ENCODE results near the gene RMRP.
A peak's percentile ranks its signal among the peaks of the same experiment; 100 is the strongest.

RMRP gene

DNA sequence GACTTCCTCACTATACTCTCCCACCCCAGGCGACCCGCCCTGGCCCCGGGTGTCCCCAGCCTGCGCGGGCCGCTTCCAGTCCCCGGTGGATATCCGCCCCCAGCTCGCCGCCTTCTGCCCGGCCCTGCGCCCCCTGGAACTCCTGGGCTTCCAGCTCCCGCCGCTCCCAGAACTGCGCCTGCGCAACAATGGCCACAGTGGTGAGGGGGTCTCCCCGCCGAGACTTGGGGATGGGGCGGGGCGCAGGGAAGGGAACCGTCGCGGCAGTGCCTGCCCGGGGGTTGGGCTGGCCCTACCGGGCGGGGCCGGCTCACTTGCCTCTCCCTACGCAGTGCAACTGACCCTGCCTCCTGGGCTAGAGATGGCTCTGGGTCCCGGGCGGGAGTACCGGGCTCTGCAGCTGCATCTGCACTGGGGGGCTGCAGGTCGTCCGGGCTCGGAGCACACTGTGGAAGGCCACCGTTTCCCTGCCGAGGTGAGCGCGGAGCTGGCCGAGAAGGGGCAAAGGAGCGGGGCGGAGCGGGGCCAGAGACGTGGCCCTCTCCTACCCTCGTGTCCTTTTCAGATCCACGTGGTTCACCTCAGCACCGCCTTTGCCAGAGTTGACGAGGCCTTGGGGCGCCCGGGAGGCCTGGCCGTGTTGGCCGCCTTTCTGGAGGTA lies 18.0 kb upstream of the RMRP start:
- no peaks in the 10 kb centered on the region for H3K36me3 ChIP-seq (ENCODE audit: control insufficient read depth in 1 of 2, insufficient read depth in 2 of 2, low read length in 2 of 2)
- H3K27ac ChIP-seq (ENCODE audit: low read length) = no peak overlapping the region
- peak overlapping the region; percentile 17 to 68 for H3K4me3 ChIP-seq (ENCODE audit: low read depth in 1 of 2, low read length in 2 of 2)
- peaks cover 4% of the 10 kb centered on the region for H3K27me3 ChIP-seq (ENCODE audit: low read depth, low read length)
- H3K9me3 ChIP-seq (ENCODE audit: control insufficient read depth in 1 of 2, low read length in 2 of 2) = no peaks in the 10 kb centered on the region
- peaks cover 0 to 15% of the 10 kb centered on the region in 2 donors for H3K4me1 ChIP-seq (ENCODE audit: control insufficient read depth in 1 of 2, insufficient read depth in 2 of 2, low read length in 2 of 2)

GRCh38 chr9:35675204-35675603 lies 17.4 kb upstream of the RMRP start:
- Histone ChIP-seq H3K36me3 (ENCODE audit: control insufficient read depth in 1 of 2, insufficient read depth in 2 of 2, low read length in 2 of 2) (no peaks in the 10 kb centered on the region), H3K27me3 (ENCODE audit: low read depth, low read length) (peaks cover 4% of the 10 kb centered on the region), H3K9me3 (ENCODE audit: control insufficient read depth in 1 of 2, low read length in 2 of 2) (no peaks in the 10 kb centered on the region), H3K4me1 (ENCODE audit: control insufficient read depth in 1 of 2, insufficient read depth in 2 of 2, low read length in 2 of 2) (peaks cover 0 to 15% of the 10 kb centered on the region in 2 donors), H3K27ac (ENCODE audit: low read length) (no peak overlapping the region), H3K4me3 (ENCODE audit: low read depth in 1 of 2, low read length in 2 of 2) (peak overlapping the region; percentile 17 to 68)

DNA sequence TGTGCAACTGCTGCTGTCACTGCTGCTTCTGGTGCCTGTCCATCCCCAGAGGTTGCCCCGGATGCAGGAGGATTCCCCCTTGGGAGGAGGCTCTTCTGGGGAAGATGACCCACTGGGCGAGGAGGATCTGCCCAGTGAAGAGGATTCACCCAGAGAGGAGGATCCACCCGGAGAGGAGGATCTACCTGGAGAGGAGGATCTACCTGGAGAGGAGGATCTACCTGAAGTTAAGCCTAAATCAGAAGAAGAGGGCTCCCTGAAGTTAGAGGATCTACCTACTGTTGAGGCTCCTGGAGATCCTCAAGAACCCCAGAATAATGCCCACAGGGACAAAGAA lies 16.2 kb upstream of the RMRP start:
- Histone ChIP-seq H3K9me3 (ENCODE audit: control insufficient read depth in 1 of 2, low read length in 2 of 2) (no peaks in the 10 kb centered on the region), H3K4me3 (ENCODE audit: low read depth in 1 of 2, low read length in 2 of 2) (peak overlapping the region in 1 of 2 donors; percentile 37), H3K27ac (ENCODE audit: low read length) (peak overlapping the region; percentile 56), H3K4me1 (ENCODE audit: control insufficient read depth in 1 of 2, insufficient read depth in 2 of 2, low read length in 2 of 2) (peaks cover 0 to 15% of the 10 kb centered on the region in 2 donors), H3K36me3 (ENCODE audit: control insufficient read depth in 1 of 2, insufficient read depth in 2 of 2, low read length in 2 of 2) (no peaks in the 10 kb centered on the region), H3K27me3 (ENCODE audit: low read depth, low read length) (peaks cover 4% of the 10 kb centered on the region)

DNA sequence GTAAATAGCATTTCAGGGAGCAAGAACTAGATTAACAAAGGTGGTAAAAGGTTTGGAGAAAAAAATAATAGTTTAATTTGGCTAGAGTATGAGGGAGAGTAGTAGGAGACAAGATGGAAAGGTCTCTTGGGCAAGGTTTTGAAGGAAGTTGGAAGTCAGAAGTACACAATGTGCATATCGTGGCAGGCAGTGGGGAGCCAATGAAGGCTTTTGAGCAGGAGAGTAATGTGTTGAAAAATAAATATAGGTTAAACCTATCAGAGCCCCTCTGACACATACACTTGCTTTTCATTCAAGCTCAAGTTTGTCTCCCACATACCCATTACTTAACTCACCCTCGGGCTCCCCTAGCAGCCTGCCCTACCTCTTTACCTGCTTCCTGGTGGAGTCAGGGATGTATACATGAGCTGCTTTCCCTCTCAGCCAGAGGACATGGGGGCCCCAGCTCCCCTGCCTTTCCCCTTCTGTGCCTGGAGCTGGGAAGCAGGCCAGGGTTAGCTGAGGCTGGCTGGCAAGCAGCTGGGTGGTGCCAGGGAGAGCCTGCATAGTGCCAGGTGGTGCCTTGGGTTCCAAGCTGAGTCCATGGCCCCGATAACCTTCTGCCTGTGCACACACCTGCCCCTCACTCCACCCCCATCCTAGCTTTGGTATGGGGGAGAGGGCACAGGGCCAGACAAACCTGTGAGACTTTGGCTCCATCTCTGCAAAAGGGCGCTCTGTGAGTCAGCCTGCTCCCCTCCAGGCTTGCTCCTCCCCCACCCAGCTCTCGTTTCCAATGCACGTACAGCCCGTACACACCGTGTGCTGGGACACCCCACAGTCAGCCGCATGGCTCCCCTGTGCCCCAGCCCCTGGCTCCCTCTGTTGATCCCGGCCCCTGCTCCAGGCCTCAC lies 15.6 kb upstream of the RMRP start, which contains the start of gene CA9:
TSS of gene CA9 (plus strand) at position 797 of the 893 bp plus-strand sequence. CDS start at position 829, 32 bp downstream.
- Histone ChIP-seq H3K4me1 (ENCODE audit: control insufficient read depth in 1 of 2, insufficient read depth in 2 of 2, low read length in 2 of 2) (peaks cover 0 to 15% of the 10 kb centered on the region in 2 donors), H3K27ac (ENCODE audit: low read length) (peak within 1 kb of the TSS; percentile 56), H3K36me3 (ENCODE audit: control insufficient read depth in 1 of 2, insufficient read depth in 2 of 2, low read length in 2 of 2) (no peaks in the 10 kb centered on the region), H3K9me3 (ENCODE audit: control insufficient read depth in 1 of 2, low read length in 2 of 2) (no peaks in the 10 kb centered on the region), H3K27me3 (ENCODE audit: low read depth, low read length) (peaks cover 4% of the 10 kb centered on the region), H3K4me3 (ENCODE audit: low read depth in 1 of 2, low read length in 2 of 2) (peak within 1 kb of the TSS in 1 of 2 donors; percentile 37)

GRCh38 chr9:35669331-35670145 lies 11.7 kb upstream of the RMRP start:
- Histone ChIP-seq H3K36me3 (ENCODE audit: control insufficient read depth in 1 of 2, insufficient read depth in 2 of 2, low read length in 2 of 2) (no peaks in the 10 kb centered on the region), H3K27me3 (ENCODE audit: low read depth, low read length) (no peaks in the 10 kb centered on the region), H3K9me3 (ENCODE audit: control insufficient read depth in 1 of 2, low read length in 2 of 2) (no peaks in the 10 kb centered on the region), H3K4me1 (ENCODE audit: control insufficient read depth in 1 of 2, insufficient read depth in 2 of 2, low read length in 2 of 2) (peaks cover 1 to 11% of the 10 kb centered on the region in 2 donors), H3K27ac (ENCODE audit: low read length) (peak overlapping the region; percentile 48), H3K4me3 (ENCODE audit: low read depth in 1 of 2, low read length in 2 of 2) (peak overlapping the region in 1 of 2 donors; percentile 7)

GRCh38 chr9:35667939-35668338 lies 10.1 kb upstream of the RMRP start:
- no peak overlapping the region for H3K4me3 ChIP-seq (ENCODE audit: low read depth in 1 of 2, low read length in 2 of 2)
- no peaks in the 10 kb centered on the region for H3K27me3 ChIP-seq (ENCODE audit: low read depth, low read length)
- H3K36me3 ChIP-seq (ENCODE audit: control insufficient read depth in 1 of 2, insufficient read depth in 2 of 2, low read length in 2 of 2) = no peaks in the 10 kb centered on the region
- no peaks in the 10 kb centered on the region for H3K9me3 ChIP-seq (ENCODE audit: control insufficient read depth in 1 of 2, low read length in 2 of 2)
- H3K27ac ChIP-seq (ENCODE audit: low read length) = no peak overlapping the region
- H3K4me1 ChIP-seq (ENCODE audit: control insufficient read depth in 1 of 2, insufficient read depth in 2 of 2, low read length in 2 of 2) = peaks cover 5 to 7% of the 10 kb centered on the region in 2 donors

GRCh38 chr9:35666549-35666948 lies 8.7 kb upstream of the RMRP start:
- Histone ChIP-seq H3K27ac (ENCODE audit: low read length) (no peak overlapping the region), H3K9me3 (ENCODE audit: control insufficient read depth in 1 of 2, low read length in 2 of 2) (no peaks in the 10 kb centered on the region), H3K36me3 (ENCODE audit: control insufficient read depth in 1 of 2, insufficient read depth in 2 of 2, low read length in 2 of 2) (no peaks in the 10 kb centered on the region), H3K27me3 (ENCODE audit: low read depth, low read length) (no peaks in the 10 kb centered on the region), H3K4me1 (ENCODE audit: control insufficient read depth in 1 of 2, insufficient read depth in 2 of 2, low read length in 2 of 2) (peaks cover 5 to 14% of the 10 kb centered on the region in 2 donors), H3K4me3 (ENCODE audit: low read depth in 1 of 2, low read length in 2 of 2) (no peak overlapping the region)

- Histone ChIP-seq H3K9me3 (ENCODE audit: control insufficient read depth in 1 of 2, low read length in 2 of 2) (no peaks in the 10 kb centered on the region), H3K27ac (ENCODE audit: low read length) (no peak overlapping the region), H3K4me1 (ENCODE audit: control insufficient read depth in 1 of 2, insufficient read depth in 2 of 2, low read length in 2 of 2) (peaks cover 5 to 14% of the 10 kb centered on the region in 2 donors)
Observed at GRCh38 chr9:35666045-35666444, 8.2 kb upstream of the RMRP start.

DNA sequence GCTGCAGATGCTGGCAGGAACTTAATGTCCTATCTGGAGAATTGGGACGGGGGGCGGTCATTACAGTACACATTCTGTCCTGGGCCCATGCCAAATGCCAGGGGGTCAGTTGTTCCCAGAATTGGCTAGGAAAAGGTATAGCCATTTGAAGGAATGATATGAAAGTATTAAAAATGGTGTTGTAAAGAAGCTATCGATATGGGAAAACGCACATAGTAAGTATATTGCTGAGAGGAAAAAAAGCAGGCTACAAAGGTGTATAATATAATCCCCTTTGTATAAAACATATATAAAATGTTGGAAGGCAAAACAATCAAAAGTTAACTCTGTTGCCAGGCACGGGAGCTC lies 7.6 kb upstream of the RMRP start:
- H3K4me1 ChIP-seq (ENCODE audit: control insufficient read depth in 1 of 2, insufficient read depth in 2 of 2, low read length in 2 of 2) = peaks cover 5 to 19% of the 10 kb centered on the region in 2 donors
- peak overlapping the region; percentile 29 for H3K27ac ChIP-seq (ENCODE audit: low read length)
- no peaks in the 10 kb centered on the region for H3K27me3 ChIP-seq (ENCODE audit: low read depth, low read length)
- peak overlapping the region; percentile 55 to 76 for H3K4me3 ChIP-seq (ENCODE audit: low read depth in 1 of 2, low read length in 2 of 2)
- no peaks in the 10 kb centered on the region for H3K9me3 ChIP-seq (ENCODE audit: control insufficient read depth in 1 of 2, low read length in 2 of 2)
- H3K36me3 ChIP-seq (ENCODE audit: control insufficient read depth in 1 of 2, insufficient read depth in 2 of 2, low read length in 2 of 2) = peaks cover 3 to 5% of the 10 kb centered on the region in 2 donors

More at GRCh38 chr9:35666045-35666444, 8.2 kb upstream of the RMRP start:
- no peak overlapping the region for H3K4me3 ChIP-seq (ENCODE audit: low read depth in 1 of 2, low read length in 2 of 2)
- H3K36me3 ChIP-seq (ENCODE audit: control insufficient read depth in 1 of 2, insufficient read depth in 2 of 2, low read length in 2 of 2) = no peaks in the 10 kb centered on the region
- H3K27me3 ChIP-seq (ENCODE audit: low read depth, low read length) = no peaks in the 10 kb centered on the region

GRCh38 chr9:35664531-35665470 lies 7.0 kb upstream of the RMRP start, which contains the start of gene ARHGEF39:
Gene ARHGEF39, minus strand, starts transcription at chr9:35665195. Its CDS starts 26 bp downstream, at chr9:35665169.
- H3K27me3 ChIP-seq (ENCODE audit: low read depth, low read length) = no peaks in the 10 kb centered on the region
- peaks cover 8 to 10% of the 10 kb centered on the region in 2 donors for H3K36me3 ChIP-seq (ENCODE audit: control insufficient read depth in 1 of 2, insufficient read depth in 2 of 2, low read length in 2 of 2)
- peaks cover 5 to 24% of the 10 kb centered on the region in 2 donors for H3K4me1 ChIP-seq (ENCODE audit: control insufficient read depth in 1 of 2, insufficient read depth in 2 of 2, low read length in 2 of 2)

More at GRCh38 chr9:35664531-35665470, 7.0 kb upstream of the RMRP start, which contains the start of gene ARHGEF39:
- H3K4me3 ChIP-seq (ENCODE audit: low read depth in 1 of 2, low read length in 2 of 2) = peak within 1 kb of the TSS; percentile 55 to 76
- no peaks in the 10 kb centered on the region for H3K9me3 ChIP-seq (ENCODE audit: control insufficient read depth in 1 of 2, low read length in 2 of 2)
- peak within 1 kb of the TSS; percentile 70 for H3K27ac ChIP-seq (ENCODE audit: low read length)
